Measurements from ENCODE around the gene PUM2. TPM values are rescaled to one million over a fixed set of nuclear protein-coding genes. Genes with fewer than 3 reads are reported as not detected.

The PUM2 gene
- polyA plus RNA-seq, 1 of the 3 experiments (the other 2 are of a cell fraction): 19.7 TPM

DNA sequence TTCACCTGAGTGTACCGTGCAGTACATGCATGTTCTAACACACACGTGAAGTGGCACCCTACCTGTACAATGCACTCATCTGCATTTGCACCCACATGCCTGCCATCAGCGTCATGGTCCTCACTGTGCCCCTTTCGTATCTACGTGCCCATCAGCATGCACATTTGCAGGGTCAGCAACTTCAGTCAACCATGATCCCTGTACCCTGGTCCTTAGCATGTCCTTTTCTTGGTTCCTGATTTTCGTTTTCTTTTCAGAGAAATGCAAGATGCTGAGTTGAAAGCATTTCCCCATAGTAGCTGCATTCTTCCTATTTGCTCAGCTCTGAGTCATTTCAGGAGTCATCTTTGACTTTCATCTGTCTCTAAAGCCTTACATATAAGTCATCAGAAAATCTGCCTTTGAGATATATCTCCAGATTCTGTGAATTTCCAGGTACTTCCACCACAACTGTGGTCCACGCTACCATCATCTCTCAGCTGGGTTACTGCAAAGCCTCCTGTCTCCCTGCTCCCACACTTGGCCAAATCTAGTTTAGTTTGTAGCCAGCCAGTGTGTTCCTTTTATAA, 14.7 kb upstream of the PUM2 start:
- Histone ChIP-seq H3K9ac (no peak overlapping the region), H3K27me3 (ENCODE audit: insufficient read depth) (no peaks in the 10 kb centered on the region), H4K20me1 (ENCODE audit: insufficient read depth) (no peaks in the 10 kb centered on the region), H3K9me2 (no peaks in the 10 kb centered on the region), H3K4me3 (ENCODE audit: low read depth in 2 of 2, low read length in 1 of 2) (no peak overlapping the region), H2AFZ (ENCODE audit: low read depth) (no peak overlapping the region; the same call in 1 of the 2 replicates), H3K79me2 (ENCODE audit: insufficient read depth) (no peaks in the 10 kb centered on the region), H3F3A (replicated peaks; ENCODE audit: insufficient read depth) (peaks cover 17% of the 10 kb centered on the region), H3K36me3 (replicated peaks in 1 of 2; ENCODE audit: control insufficient read depth in 1 of 2, insufficient read depth in 2 of 2, low read length in 1 of 2) (no peaks in the 10 kb centered on the region), H3K9me3 (no peaks in the 10 kb centered on the region), H3K4me2 (peak overlapping the region; percentile 63), H3K27ac (ENCODE audit: low read depth in 2 of 2, low read length in 1 of 2) (no peak overlapping the region), H3K4me1 (ENCODE audit: control insufficient read depth in 1 of 2, insufficient read depth in 2 of 2, low read depth in 1 of 2, low read length in 1 of 2) (peaks cover 0 to 9% of the 10 kb centered on the region in 2 experiments; a peak in 1 of 4 replicates)
- ChIA-PET POLR2A (no interaction called here), CTCF (interaction anchor here (1.0 to 9.4 kb wide), 2 partner anchors 15 to 271 kb away, joined by 3 to 91 read pairs; no protein-coding TSS in a partner anchor)
- 65% methylated on average over 7 of the region's 7 CpGs for WGBS (ENCODE audit: low lambda C conversion rate)
- DNase-seq: no peak
- TF ChIP-seq GATA2 (CRISPR knock-in tag; IDR thresholded peaks at IDR 0.05) (no peak), SMC3 (IDR thresholded peaks at IDR 0.05; ENCODE audit: low read depth, low read length) (no peak), EP300 (IDR thresholded peaks at IDR 0.05; ENCODE audit: borderline replicate concordance in 1 of 2, low read depth in 1 of 2, low read length in 1 of 2) (no peak), MEF2A (IDR thresholded peaks at IDR 0.05; ENCODE audit: borderline replicate concordance, low read depth) (no peak), TEAD4 (IDR thresholded peaks at IDR 0.05; ENCODE audit: borderline replicate concordance, insufficient read depth) (peak; percentile 15; the same call in 1 of the 2 replicates), USF2 (IDR thresholded peaks at IDR 0.05; ENCODE audit: borderline replicate concordance, low read depth, low read length) (no peak), NFIC (IDR thresholded peaks at IDR 0.05; ENCODE audit: borderline replicate concordance) (no peak), EZH2phosphoT487 (IDR thresholded peaks at IDR 0.05; ENCODE audit: borderline replicate concordance, low read depth) (no peak), JUND (IDR thresholded peaks at IDR 0.05) (peak; percentile 60), CHD2 (IDR thresholded peaks at IDR 0.05; ENCODE audit: low read length, partially characterized antibody) (no peak), FOSL2 (IDR thresholded peaks at IDR 0.05; ENCODE audit: borderline replicate concordance, low read depth) (peak; percentile 92), RXRA (IDR thresholded peaks at IDR 0.05; ENCODE audit: borderline replicate concordance, low read depth) (no peak), POLR2AphosphoS5 (IDR thresholded peaks at IDR 0.05; ENCODE audit: low read depth, low read length) (no peak), RCOR1 (IDR thresholded peaks at IDR 0.05; ENCODE audit: low read length) (no peak), RAD21 (IDR thresholded peaks at IDR 0.05; ENCODE audit: low read length) (no peak), FOXJ3 (CRISPR knock-in tag; IDR thresholded peaks at IDR 0.05) (no peak), TCF12 (IDR thresholded peaks at IDR 0.05) (peak; percentile 55; the same call in 1 of the 2 replicates), MXI1 (IDR thresholded peaks at IDR 0.05; ENCODE audit: low read depth, low read length) (no peak), NRF1 (IDR thresholded peaks at IDR 0.05; ENCODE audit: low read depth, low read length) (no peak), ELF1 (IDR thresholded peaks at IDR 0.05) (no peak), PBX3 (IDR thresholded peaks at IDR 0.05) (peak; percentile 71), GABPA (IDR thresholded peaks at IDR 0.05; ENCODE audit: low read depth) (no peak), RFX5 (IDR thresholded peaks at IDR 0.05; ENCODE audit: low read length) (no peak), TAF1 (IDR thresholded peaks at IDR 0.05; ENCODE audit: borderline replicate concordance, low read depth, low read length) (no peak)
- TF ChIP-seq, protein P1, sequence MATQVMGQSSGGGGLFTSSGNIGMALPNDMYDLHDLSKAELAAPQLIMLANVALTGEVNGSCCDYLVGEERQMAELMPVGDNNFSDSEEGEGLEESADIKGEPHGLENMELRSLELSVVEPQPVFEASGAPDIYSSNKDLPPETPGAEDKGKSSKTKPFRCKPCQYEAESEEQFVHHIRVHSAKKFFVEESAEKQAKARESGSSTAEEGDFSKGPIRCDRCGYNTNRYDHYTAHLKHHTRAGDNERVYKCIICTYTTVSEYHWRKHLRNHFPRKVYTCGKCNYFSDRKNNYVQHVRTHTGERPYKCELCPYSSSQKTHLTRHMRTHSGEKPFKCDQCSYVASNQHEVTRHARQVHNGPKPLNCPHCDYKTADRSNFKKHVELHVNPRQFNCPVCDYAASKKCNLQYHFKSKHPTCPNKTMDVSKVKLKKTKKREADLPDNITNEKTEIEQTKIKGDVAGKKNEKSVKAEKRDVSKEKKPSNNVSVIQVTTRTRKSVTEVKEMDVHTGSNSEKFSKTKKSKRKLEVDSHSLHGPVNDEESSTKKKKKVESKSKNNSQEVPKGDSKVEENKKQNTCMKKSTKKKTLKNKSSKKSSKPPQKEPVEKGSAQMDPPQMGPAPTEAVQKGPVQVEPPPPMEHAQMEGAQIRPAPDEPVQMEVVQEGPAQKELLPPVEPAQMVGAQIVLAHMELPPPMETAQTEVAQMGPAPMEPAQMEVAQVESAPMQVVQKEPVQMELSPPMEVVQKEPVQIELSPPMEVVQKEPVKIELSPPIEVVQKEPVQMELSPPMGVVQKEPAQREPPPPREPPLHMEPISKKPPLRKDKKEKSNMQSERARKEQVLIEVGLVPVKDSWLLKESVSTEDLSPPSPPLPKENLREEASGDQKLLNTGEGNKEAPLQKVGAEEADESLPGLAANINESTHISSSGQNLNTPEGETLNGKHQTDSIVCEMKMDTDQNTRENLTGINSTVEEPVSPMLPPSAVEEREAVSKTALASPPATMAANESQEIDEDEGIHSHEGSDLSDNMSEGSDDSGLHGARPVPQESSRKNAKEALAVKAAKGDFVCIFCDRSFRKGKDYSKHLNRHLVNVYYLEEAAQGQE (IDR thresholded peaks at IDR 0.05; ENCODE audit: low read depth, low read length): no peak
- TF ChIP-seq, protein P2, sequence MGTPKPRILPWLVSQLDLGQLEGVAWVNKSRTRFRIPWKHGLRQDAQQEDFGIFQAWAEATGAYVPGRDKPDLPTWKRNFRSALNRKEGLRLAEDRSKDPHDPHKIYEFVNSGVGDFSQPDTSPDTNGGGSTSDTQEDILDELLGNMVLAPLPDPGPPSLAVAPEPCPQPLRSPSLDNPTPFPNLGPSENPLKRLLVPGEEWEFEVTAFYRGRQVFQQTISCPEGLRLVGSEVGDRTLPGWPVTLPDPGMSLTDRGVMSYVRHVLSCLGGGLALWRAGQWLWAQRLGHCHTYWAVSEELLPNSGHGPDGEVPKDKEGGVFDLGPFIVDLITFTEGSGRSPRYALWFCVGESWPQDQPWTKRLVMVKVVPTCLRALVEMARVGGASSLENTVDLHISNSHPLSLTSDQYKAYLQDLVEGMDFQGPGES (IDR thresholded peaks at IDR 0.05; ENCODE audit: low read depth, low read length): no peak
- TF ChIP-seq, protein P3, sequence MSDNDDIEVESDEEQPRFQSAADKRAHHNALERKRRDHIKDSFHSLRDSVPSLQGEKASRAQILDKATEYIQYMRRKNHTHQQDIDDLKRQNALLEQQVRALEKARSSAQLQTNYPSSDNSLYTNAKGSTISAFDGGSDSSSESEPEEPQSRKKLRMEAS (IDR thresholded peaks at IDR 0.05; ENCODE audit: low read depth): no peak

Measured in SK-N-SH (cell line).